ENCODE measurements around the gene NBEAL1.
"Not testable (repeated sequence)": the region's sequence is repeated elsewhere in the genome, so short reads cannot be mapped to it uniquely, and the experiment has no call there.

The NBEAL1 gene

DNA sequence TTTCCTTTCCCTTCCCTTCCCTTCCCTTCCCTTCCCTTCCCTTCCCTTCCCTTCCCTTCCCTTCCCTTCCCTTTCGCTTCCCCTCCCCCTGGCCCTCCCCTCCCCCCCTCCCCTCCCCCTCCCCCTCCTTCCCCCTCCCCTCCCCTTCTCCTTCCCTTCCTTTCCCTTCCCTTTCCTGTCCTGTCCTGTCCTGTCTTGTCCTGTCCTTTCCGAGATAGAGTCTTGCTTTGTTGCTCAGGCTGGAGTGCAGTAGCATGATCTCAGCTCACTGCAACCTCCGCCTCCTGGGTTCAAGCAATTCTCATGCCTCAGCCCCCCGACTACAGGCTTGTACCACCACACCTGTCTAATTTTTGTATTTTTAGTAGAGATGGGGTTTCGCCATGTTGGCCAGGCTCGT is 24.5 kb downstream of the NBEAL1 start:
- not testable (repeated sequence) for DNase-seq (ENCODE audit: low read depth)

GRCh38 chr2:203040966-203041521 is 26.4 kb downstream of the NBEAL1 start:
- no peak for DNase-seq (ENCODE audit: low read depth)

DNA sequence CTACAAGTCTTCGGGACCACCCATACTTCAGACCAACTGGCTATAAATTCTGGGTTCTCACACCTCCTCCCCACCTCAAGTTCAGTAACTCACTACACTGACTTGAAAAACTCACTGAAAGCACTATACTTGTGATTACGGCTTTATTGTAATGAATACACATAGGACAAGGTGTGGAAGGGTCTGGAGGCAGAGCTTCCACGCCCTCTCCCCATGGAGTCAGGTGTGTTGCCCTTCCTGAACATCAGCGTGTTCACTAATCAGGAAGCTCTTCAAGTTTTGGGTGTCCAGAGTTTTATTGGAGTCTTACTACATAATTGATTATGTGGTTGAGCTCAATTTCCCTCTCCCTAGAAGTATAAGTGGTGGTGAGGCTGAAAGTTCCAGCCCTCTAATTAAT is 27.5 kb downstream of the NBEAL1 start:
- DNase-seq (ENCODE audit: low read depth), result no peak

GRCh38 chr2:203043226-203043625 is 28.6 kb downstream of the NBEAL1 start:
- DNase-seq (ENCODE audit: low read depth), result no peak

DNA sequence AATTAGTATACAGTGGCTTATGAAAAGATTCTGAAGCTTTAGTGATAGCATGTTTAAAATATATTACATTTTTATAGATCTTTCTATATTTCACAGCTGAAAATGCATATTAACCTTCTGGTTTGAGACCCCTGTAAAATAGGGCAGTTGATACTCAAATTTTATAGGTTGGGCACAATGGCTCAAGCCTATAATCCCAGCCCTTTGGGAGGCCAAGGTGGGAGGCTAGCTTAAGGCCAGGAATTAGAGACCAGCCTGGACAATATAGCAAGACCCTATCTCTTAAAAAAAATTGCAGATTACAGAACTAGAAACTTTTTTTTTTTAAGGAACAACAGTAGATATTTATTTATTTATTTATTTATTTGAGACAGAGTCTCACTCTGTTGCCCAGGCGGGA is 31.2 kb downstream of the NBEAL1 start:
- DNase-seq (ENCODE audit: low read depth), result no peak

DNA sequence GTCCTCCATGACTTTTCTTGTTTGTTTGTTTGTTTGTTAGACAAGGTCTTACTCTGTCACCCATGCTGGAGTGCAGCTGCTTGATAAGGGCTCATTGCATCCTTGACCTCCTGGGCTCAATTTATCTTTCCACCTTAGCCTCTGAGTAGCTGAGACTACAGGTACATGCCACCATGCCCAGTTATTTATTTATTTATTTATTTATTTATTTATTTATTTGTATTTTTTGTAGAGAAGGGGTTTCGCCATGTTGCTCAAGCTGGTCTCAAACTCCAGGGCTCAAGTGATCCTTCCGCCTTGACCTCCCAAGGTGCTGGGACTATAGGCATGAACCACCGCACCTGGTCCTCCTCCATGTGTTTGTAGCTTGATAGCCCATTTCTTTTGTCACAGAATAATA is 37.9 kb downstream of the NBEAL1 start:
- no peak for DNase-seq (ENCODE audit: low read depth)

DNA sequence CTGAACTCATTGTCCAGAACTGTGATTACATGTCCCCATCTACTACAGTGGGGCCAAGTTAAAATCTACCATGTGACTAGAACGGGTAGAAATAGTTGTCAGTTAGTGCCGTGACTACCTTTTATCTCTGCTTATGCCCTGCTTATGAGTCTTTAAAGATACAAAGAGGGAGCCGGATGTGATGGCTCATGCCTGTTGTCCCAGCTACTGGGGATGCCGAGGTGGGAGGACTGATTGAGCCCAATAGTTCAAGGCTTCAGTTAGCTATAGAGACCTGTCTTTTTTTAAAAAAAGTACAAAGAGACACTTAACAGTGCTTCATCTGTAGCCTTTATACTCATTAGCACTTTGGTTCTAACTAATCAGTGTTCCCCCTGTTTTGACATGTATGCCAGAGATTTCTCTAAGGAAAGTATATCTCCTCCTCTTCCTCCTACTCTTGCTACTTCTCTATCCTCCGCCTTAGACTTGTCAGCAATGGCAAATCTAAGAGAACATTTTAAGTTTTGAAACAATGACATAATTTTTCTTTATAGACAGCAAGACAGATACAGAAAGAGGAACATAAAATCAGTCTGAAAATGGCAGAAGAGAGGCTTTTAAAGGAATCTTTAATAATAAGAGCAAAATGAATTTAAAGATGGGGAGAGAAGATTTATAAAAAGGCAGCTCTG is 45.0 kb downstream of the NBEAL1 start:
- DNase-seq (ENCODE audit: low read depth), result no peak

- no peak for DNase-seq (ENCODE audit: low read depth)
Measured at GRCh38 chr2:203061346-203061745, 46.7 kb downstream of the NBEAL1 start.

- no peak for DNase-seq (ENCODE audit: low read depth)
Measured at GRCh38 chr2:203062126-203062525, 47.5 kb downstream of the NBEAL1 start.

GRCh38 chr2:203066519-203067091 is 51.9 kb downstream of the NBEAL1 start:
- not testable (repeated sequence) for DNase-seq (ENCODE audit: low read depth)

- no peak for DNase-seq (ENCODE audit: low read depth)
Measured at GRCh38 chr2:203070701-203071100, 56.0 kb downstream of the NBEAL1 start.

- no peak for DNase-seq (ENCODE audit: low read depth)
Measured at GRCh38 chr2:203071148-203071547, 56.5 kb downstream of the NBEAL1 start.

GRCh38 chr2:203072371-203072770 is 57.7 kb downstream of the NBEAL1 start:
- DNase-seq (ENCODE audit: low read depth), result no peak

DNA sequence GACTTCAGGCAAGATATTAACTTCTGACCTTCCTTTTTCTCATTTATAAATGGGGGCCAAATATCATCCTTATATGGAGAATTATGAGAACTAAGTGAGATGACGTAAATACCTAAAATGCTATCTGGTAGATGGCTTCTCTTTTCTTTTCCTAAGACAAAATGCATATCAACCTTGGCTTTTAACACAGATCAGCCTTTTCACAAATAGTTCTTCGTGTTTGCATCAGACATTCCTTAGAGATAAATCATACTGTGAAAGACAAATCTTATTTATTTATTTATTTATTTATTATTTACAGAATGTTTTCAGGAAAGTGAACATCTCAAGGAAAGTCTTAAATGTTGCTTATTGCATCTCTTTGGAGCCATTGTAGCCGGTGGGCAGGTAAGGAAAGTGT is 62.8 kb downstream of the NBEAL1 start:
- no peak for DNase-seq (ENCODE audit: low read depth)

GRCh38 chr2:203080447-203081045 is 65.9 kb downstream of the NBEAL1 start:
- DNase-seq (ENCODE audit: low read depth), result no peak

- DNase-seq (ENCODE audit: low read depth), result no peak
Measured at GRCh38 chr2:203083328-203083727, 68.7 kb downstream of the NBEAL1 start.

DNA sequence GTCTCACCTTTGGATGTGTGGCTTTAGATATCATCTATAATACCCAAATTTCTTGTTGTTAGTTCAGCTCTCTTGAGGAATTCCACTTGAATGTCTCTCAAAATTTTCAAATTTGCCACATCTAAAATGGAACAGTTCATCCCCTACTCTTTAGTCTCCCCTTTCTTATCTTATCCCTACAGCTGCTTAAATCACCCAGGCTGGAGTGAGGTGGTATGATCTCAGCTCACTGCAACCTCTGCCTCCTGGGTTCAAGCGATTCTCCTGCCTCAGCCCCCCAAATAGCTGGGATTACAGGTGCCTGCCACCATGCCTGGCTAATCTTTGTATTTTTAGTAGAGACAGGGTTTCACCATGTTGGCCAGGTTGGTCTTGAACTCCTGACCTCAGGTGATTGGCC is 71.7 kb downstream of the NBEAL1 start:
- not testable (repeated sequence) for DNase-seq (ENCODE audit: low read depth)

GRCh38 chr2:203090721-203091120 is 76.0 kb downstream of the NBEAL1 start:
- DNase-seq (ENCODE audit: low read depth), result not testable (repeated sequence)

GRCh38 chr2:203097735-203098134 is 83.1 kb downstream of the NBEAL1 start:
- no peak for DNase-seq (ENCODE audit: low read depth)

DNA sequence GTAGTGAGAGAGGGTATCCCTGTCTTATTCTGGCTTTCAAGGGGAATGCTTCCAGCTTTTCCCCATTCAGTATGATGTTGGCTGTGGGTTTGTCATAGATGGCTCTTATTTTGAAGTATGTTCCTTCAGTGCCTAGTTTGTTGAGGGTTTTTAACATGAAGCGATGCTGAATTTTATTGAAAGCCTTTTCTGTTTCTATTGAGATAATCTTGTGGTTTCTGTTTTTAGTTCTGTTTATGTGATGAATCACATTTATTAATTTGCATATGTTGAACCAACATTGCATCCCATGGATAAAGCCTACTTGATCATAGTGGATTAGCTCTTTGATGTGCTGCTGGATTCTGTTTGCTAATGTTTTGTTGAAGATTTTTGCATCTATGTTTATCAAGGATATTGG is 87.7 kb downstream of the NBEAL1 start:
- DNase-seq (ENCODE audit: low read depth), result not testable (repeated sequence)

- no peak for DNase-seq (ENCODE audit: low read depth)
Measured at GRCh38 chr2:203104273-203104672, 89.6 kb downstream of the NBEAL1 start.

- no peak for DNase-seq (ENCODE audit: low read depth)
Measured at GRCh38 chr2:203105996-203106395, 91.3 kb downstream of the NBEAL1 start.

GRCh38 chr2:203110496-203110895 is 95.8 kb downstream of the NBEAL1 start:
- not testable (repeated sequence) for DNase-seq (ENCODE audit: low read depth)
